SU-DHL-6 (cell line): ENCODE results near the gene CACNG6.

Experiments
- H2AFZ ChIP-seq: fragments of 200-600 bp; sonication (generic); 2 replicates; pipeline ENCODE4 v1.6.1; 2014; ENCODE audit warnings: low read depth, mild to moderate bottlenecking, moderate library complexity, mixed read lengths, antibody characterized with exemption, low read length; ENCODE audit not compliant: severe bottlenecking
- H3F3A ChIP-seq: fragments of 200-600 bp; shearing (Covaris generic); 2 replicates; pipeline ENCODE4 v1.6.0; 2016; ENCODE audit warnings: antibody characterized with exemption, mild to moderate bottlenecking; ENCODE audit not compliant: insufficient read depth
- H3K27ac ChIP-seq: fragments of 200-600 bp; sonication (generic); 2 replicates; pipeline ENCODE4 v1.5.1; 2016; ENCODE audit warnings: low read depth, mild to moderate bottlenecking, low read length, moderate library complexity, mixed read lengths
- H3K27me3 ChIP-seq: fragments of 200-600 bp; sonication (generic), shearing (Covaris generic); 2 replicates; pipeline ENCODE4 v1.6.0; 2014; ENCODE audit warnings: mild to moderate bottlenecking, low read length
- H3K36me3 ChIP-seq: fragments of 200-600 bp; sonication (generic); 2 replicates; pipeline ENCODE4 v1.6.1; 2014; ENCODE audit warnings: mild to moderate bottlenecking, low read length, mixed read lengths
- H3K4me2 ChIP-seq: fragments of 300-600, 200-600 bp; shearing (Covaris generic), sonication (generic); 2 replicates; pipeline ENCODE4 v1.6.0; 2014; ENCODE audit warnings: low read length, low read depth, mild to moderate bottlenecking; ENCODE audit not compliant: poor library complexity, severe bottlenecking
- H3K4me3 ChIP-seq: fragments of 200-600 bp; sonication (generic); 2 replicates; pipeline ENCODE4 v1.5.1; 2014; ENCODE audit warnings: antibody characterized with exemption, low read length, mild to moderate bottlenecking, mixed read lengths; ENCODE audit not compliant: insufficient read depth, poor library complexity, severe bottlenecking
- H3K79me2 ChIP-seq: fragments of 200-600 bp; sonication (generic); 2 replicates; pipeline ENCODE4 v1.6.1; 2014; ENCODE audit warnings: mild to moderate bottlenecking, low read length, moderate library complexity; ENCODE audit not compliant: insufficient read depth
- H3K9ac ChIP-seq: fragments of 200-600 bp; sonication (generic); 2 replicates; pipeline ENCODE4 v1.7.0; 2014; ENCODE audit warnings: mild to moderate bottlenecking, low read length
- H3K9me2 ChIP-seq: fragments of 200-600 bp; sonication (generic); replicated peaks from 2 replicates; pipeline ENCODE4 v1.6.1; 2014; ENCODE audit warnings: low read length; ENCODE audit not compliant: insufficient read depth
- H3K9me3 ChIP-seq: fragments of 200-600 bp; sonication (generic); 2 replicates; pipeline ENCODE4 v1.6.1; 2014; ENCODE audit warnings: low read length, mixed read lengths; ENCODE audit not compliant: insufficient read depth
- H4K20me1 ChIP-seq: fragments of 200-600 bp; sonication (generic); 2 replicates; pipeline ENCODE4 v1.6.1; 2014; ENCODE audit warnings: low read depth, mild to moderate bottlenecking, antibody characterized with exemption, low read length, moderate library complexity, mixed read lengths
- CTCF ChIP-seq: fragments of 200-600 bp; sonication (generic); IDR thresholded peaks from one replicate; pipeline ENCODE4 v1.5.1; 2017; ENCODE audit warnings: antibody characterized with exemption, mild to moderate bottlenecking, low read length, moderate library complexity; ENCODE audit not compliant: insufficient read depth, poor library complexity, severe bottlenecking
- EZH2phosphoT487 ChIP-seq: fragments of 200-600 bp; sonication (generic), shearing (Covaris generic); conservative IDR thresholded peaks from 2 replicates; pipeline ENCODE4 v1.6.1; 2018; ENCODE audit warnings: mild to moderate bottlenecking, antibody characterized with exemption, low read length, moderate library complexity, mixed read lengths

CACNG6 gene

GRCh38 chr19:54021363-54021762, 29.9 kb downstream of the CACNG6 start:
- Histone ChIP-seq H3K36me3 (no peaks in the 10 kb centered on the region), H2AFZ (no peak overlapping the region), H3K4me2 (no peak overlapping the region), H3K79me2 (no peaks in the 10 kb centered on the region), H3K9me3 (no peaks in the 10 kb centered on the region), H3K27ac (no peak overlapping the region), H3K9ac (no peak overlapping the region), H3K4me3 (no peak overlapping the region), H3K27me3 (no peaks in the 10 kb centered on the region), H3F3A (no peaks in the 10 kb centered on the region), H3K9me2 (no peaks in the 10 kb centered on the region), H4K20me1 (no peaks in the 10 kb centered on the region)
- no peak for TF ChIP-seq CTCF
- no peak for TF ChIP-seq EZH2phosphoT487

DNA sequence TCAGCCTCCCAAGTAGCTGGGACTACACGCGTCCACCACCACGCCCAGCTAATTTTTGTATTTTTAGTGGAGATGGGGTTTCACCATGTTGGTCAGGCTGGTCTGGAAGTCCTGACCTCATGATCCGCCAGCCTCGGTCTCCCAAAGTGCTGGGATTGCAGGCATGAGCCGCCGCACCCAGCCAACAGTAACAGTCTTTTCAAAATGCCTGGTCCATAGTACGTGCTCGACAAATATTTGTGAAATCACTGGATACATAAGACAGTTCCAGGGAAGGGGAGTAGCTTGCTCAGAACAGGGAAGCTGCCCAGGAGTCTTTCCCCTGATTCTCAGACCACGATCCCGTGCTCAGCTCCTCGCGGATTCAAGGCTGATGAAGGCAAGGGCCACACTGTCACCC, 30.5 kb downstream of the CACNG6 start:
- no peak overlapping the region for H3K4me3 ChIP-seq
- no peak overlapping the region for H3K27ac ChIP-seq
- no peaks in the 10 kb centered on the region for H4K20me1 ChIP-seq
- H3K9me2 ChIP-seq: no peaks in the 10 kb centered on the region
- H3K79me2 ChIP-seq: no peaks in the 10 kb centered on the region
- H3K4me2 ChIP-seq: no peak overlapping the region
- no peak overlapping the region for H3K9ac ChIP-seq
- TF ChIP-seq EZH2phosphoT487 (no peak), CTCF (no peak)
- H3K27me3 ChIP-seq: no peaks in the 10 kb centered on the region
- no peaks in the 10 kb centered on the region for H3F3A ChIP-seq
- no peak overlapping the region for H2AFZ ChIP-seq
- no peaks in the 10 kb centered on the region for H3K9me3 ChIP-seq
- H3K36me3 ChIP-seq: no peaks in the 10 kb centered on the region

GRCh38 chr19:54023191-54023590, 31.8 kb downstream of the CACNG6 start:
- Histone ChIP-seq H3K27ac (no peak overlapping the region), H3K79me2 (no peaks in the 10 kb centered on the region), H3K27me3 (no peaks in the 10 kb centered on the region), H3K36me3 (no peaks in the 10 kb centered on the region), H4K20me1 (no peaks in the 10 kb centered on the region), H3K9me3 (no peaks in the 10 kb centered on the region), H3K4me3 (no peak overlapping the region), H3K9ac (no peak overlapping the region), H3F3A (no peaks in the 10 kb centered on the region), H3K4me2 (no peak overlapping the region), H2AFZ (no peak overlapping the region), H3K9me2 (no peaks in the 10 kb centered on the region)
- TF ChIP-seq EZH2phosphoT487: no peak
- TF ChIP-seq CTCF: no peak

DNA sequence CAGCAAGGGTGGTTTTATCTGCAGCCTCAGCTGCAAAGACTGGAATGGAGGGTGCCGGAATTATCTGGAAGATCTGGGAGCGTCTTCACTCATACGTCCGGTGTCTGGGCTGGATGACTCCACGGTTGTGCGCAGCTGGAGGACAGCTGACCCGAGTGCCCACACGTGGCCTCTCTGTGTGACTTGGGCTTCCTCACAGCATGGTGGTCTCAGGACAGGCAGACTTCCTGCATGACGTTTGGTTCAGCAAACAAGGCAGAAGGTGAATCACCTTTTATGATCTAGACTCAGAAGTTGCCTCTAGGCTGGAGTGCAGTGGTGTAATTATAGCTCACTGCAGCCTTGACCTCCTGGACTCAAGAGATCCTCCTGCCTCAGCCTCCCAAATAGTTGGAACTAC, 33.2 kb downstream of the CACNG6 start:
- H3K9me3 ChIP-seq: no peaks in the 10 kb centered on the region
- no peaks in the 10 kb centered on the region for H3K36me3 ChIP-seq
- no peaks in the 10 kb centered on the region for H3F3A ChIP-seq
- no peak overlapping the region for H2AFZ ChIP-seq
- no peak overlapping the region for H3K9ac ChIP-seq
- H3K9me2 ChIP-seq: no peaks in the 10 kb centered on the region
- H3K27ac ChIP-seq: no peak overlapping the region
- no peaks in the 10 kb centered on the region for H3K27me3 ChIP-seq
- H3K4me2 ChIP-seq: no peak overlapping the region
- H4K20me1 ChIP-seq: no peaks in the 10 kb centered on the region
- H3K79me2 ChIP-seq: no peaks in the 10 kb centered on the region
- no peak overlapping the region for H3K4me3 ChIP-seq
- no peak for TF ChIP-seq CTCF
- TF ChIP-seq EZH2phosphoT487: no peak
